ENCODE results near the gene ARHGEF38.
"Not testable (repeated sequence)": the region's sequence is repeated elsewhere in the genome, so short reads cannot be mapped to it uniquely, and the experiment has no call there.

GRCh38 chr4:105729895-105730294 is 177.5 kb downstream of the ARHGEF38 start:
- TF ChIP-seq POLR2AphosphoS5 (IDR thresholded peaks at IDR 0.05; ENCODE audit: borderline replicate concordance, low read depth, low read length); EZH2 (IDR thresholded peaks at IDR 0.05); FOXP2 (optimal IDR thresholded peaks at IDR 0.05; ENCODE audit: control extremely low read depth, extremely low read length, insufficient read depth): not testable (repeated sequence)
